ENCODE measurements around the gene ST6GALNAC4.
A peak's percentile ranks its signal among the peaks of the same experiment; 100 is the strongest.

Gene ST6GALNAC4

GRCh38 chr9:127947841-127948710, 31.2 kb upstream of the ST6GALNAC4 start:
- no peak for DNase-seq (ENCODE audit: low read depth in 2 of 2)

DNA sequence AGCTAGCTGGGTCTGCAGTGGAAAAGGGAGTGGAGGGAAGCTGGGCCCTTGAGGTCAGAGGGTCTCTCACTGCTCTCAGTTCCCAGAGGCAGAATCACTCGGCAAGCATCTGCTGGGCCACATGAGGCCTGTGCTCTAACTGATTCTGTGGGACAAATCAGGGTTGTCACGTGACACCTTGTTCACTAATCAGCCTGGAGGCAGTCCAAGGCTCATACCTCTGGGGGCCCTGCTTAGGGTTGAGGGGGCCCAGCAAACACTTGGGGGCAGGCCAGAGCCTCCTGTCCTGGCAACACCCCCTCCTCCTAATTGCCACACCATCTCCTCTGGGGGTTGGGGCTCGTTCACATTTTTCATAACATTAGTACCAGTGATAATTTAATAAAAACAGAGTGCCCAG, 29.9 kb upstream of the ST6GALNAC4 start:
- no peak for DNase-seq (ENCODE audit: low read depth in 2 of 2)

DNA sequence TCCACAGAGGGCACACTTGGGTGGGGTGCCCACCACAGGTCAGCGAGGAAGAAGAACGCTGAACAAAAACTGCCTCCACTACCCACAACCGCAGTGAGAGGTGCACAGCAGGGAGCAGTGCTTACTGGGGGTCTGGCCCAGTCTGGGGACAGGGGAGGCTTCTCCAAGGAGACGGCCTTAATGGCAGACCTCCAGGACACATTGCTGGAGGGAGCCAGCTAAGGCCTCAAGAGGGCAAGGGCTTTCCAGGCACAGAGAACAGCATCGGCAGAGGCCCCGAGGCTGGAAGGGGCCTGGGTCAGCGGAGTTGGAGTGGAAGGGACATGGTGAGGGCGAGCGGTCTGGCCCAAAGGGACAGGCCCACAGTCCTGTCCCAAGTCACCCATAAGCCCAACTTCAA, 29.1 kb upstream of the ST6GALNAC4 start:
- no peak for DNase-seq (ENCODE audit: low read depth in 2 of 2)

DNA sequence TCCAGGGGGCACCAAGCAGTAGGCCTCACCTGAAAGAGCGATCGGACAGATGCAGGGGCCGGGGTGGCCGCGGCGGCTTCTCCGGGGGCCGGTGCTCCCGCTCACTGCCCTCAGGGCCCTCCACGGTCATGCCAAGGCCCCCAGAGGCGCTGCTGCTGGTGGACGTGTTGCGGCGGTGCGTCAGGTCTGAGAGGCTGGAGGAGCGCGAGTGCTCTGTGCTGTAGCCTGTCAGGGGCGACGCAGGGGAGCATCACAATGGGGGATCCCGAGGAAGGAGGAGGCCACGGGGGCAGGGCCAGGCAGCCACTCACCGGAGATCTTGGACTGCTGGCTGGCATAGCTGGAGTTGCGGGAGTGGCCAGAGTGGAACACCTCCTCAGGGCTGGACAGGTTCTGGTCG, 28.5 kb upstream of the ST6GALNAC4 start:
- no peak for DNase-seq (ENCODE audit: low read depth in 2 of 2)

- no peak for DNase-seq (ENCODE audit: low read depth in 2 of 2)
These were observed 27.9 kb upstream of the ST6GALNAC4 start for GRCh38 chr9:127944586-127945218.

DNA sequence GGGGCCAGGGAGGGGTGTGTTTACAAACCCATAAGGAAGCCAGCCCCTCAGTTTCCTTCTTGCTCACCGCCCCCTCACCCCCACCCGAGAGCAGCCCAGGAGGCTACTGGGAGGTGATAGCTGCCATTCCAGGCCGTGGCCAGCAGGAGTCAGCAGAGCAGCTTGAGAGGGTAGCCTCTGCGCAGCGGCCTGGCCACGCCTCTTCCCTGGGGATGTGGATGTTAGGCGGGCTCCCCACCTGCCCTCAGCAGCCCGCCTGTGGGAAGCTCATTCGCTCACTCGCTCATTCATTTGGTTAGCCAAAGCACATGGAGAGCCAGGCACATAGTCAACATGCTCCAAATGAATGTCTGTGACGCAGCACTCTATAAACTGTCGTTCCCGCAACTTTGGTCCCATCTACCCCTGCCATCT, 26.9 kb upstream of the ST6GALNAC4 start:
- peak; percentile 73 to 78 for DNase-seq (ENCODE audit: low read depth in 2 of 2)

DNA sequence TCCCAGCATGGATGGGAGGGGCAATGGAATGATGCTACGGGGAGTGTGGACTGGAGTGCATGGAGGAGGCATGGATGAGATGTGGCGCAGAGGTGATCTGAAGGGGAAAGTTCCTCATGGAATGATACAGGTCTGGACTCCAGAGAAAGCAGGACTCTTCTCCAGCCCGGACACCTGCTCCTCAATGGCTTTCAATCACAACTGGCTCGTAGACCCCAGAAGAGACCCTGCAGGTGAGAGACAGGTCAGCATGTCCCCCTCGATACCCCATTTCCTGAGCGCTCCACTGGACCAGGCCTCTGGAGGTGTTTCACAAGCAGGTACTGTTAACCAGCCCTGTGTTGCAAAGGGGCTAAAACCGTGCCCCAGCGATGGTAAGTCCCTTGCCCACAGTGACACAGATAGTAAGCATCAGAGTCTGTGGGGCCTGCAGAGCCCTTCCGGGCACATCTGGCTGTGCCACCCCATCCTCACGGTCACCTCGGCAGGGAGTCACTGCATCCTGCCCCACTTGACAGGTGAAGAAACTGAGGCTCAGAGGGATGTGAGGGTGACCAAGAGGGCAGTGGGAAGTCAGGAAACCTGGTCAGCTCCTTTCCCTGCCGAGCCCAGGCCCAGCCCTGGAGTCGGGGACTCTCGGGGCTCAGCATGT, 26.3 kb upstream of the ST6GALNAC4 start:
- no peak for DNase-seq (ENCODE audit: low read depth in 2 of 2)

DNA sequence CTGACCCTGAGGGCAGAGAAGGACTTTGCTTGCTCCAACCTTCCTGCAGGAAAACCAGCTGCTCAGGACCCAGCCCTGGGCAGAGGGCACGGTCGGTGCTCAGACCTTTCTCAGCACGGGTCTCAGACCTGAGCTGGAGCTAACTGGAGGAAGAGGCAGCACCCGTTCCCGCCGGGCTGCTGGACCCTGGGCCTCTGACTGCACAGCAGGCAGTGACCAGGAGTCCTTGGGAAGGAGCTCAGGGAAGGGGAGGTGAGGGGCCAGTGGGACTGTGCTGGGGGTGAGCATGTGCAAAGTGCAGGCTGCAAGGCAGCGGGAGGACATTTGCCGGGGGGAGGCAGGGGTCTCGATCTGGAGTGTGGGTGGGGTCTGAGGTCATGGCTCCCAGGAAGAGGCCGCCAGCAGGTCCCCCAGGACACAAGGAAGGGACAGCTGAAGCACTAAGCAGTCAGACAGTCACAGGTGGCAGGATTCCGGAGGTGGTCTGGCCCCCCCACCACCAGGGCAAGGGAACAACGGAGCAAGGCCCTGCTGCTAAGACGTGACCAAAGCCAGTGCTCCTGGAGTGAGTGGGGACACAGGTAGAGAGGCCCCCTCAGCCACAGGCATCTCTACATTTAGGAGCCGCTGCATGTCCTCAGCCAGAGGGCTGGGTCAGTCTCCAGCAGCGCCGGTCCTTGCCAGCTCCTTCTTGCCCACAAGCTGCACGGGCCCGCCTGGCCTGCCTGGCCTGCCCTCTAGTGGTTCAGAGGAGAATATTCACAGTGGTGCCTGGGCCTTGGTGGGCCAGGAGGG, 25.6 kb upstream of the ST6GALNAC4 start:
- no peak for DNase-seq (ENCODE audit: low read depth in 2 of 2)

DNA sequence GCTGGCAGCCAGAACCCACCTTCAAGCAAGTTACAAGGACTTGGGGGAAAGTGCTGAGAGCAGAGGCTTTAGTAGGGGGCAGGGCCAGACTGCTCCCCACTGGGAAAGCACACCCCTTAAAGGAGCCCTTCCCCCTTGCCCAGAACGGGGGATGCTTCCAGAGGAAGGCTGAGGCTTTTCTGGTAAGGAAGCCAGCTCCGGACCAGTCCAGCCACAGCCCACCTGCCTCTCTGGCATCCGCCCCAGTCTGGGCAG, 25.0 kb upstream of the ST6GALNAC4 start:
- no peak for DNase-seq (ENCODE audit: low read depth in 2 of 2)

GRCh38 chr9:127941062-127941960, 24.5 kb upstream of the ST6GALNAC4 start:
- DNase-seq (ENCODE audit: low read depth in 2 of 2): no peak

- no peak for DNase-seq (ENCODE audit: low read depth in 2 of 2)
These were observed 23.8 kb upstream of the ST6GALNAC4 start for GRCh38 chr9:127940593-127940992.

GRCh38 chr9:127938298-127938690, 21.5 kb upstream of the ST6GALNAC4 start:
- no peak for DNase-seq (ENCODE audit: low read depth in 2 of 2)

DNA sequence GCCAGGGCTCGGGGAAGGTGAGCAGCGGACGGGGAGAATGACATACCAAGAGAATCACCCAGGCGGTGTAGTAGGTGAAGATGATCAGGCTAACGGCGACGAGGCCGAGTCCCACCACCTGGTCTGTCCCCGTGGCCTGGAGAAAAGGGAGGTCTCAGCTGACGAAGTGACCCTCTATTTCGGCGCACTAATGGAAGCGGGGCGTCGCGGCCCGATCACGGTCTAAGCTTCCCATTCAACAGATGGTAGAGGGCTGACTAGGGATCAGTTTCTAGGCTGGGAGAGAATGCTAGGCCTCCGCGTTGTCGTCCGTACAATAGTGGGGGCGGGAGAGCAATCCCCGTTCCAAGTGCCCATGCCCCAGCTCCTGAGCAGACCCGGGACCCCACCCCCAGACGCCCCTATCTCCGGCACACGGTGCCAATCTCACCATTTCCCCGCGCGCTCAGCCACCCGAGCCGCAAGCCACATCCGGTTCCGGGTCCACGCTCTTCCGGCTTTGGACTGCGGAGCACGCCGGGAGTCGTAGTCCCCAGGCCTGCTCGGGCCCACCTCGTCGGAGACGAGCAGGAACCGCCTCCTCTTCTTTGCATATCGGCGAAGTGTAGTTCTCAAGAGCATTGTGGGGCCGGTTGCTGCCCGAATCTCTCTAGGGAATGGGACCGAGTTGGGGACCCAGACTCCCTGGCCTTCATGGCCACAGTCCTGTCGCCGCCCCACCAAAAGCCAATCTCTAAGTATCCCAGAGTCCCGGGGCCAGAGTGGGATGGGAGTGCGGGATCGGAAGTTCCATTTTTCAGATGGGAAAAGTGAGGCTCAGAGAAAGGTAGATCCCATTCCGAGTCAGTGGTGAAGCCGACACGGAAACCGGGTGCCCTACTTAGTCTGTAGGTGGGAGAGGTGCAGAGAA, 20.8 kb upstream of the ST6GALNAC4 start, which contains the start of gene DPM2:
Gene DPM2, minus strand, starts transcription at position 467 of the 910 bp plus-strand sequence. Its CDS starts 34 bp downstream, at position 433.
- DNase-seq (ENCODE audit: low read depth in 2 of 2): peak; percentile 76

GRCh38 chr9:127937056-127937387, 20.2 kb upstream of the ST6GALNAC4 start:
- DNase-seq (ENCODE audit: low read depth in 2 of 2): no peak

DNA sequence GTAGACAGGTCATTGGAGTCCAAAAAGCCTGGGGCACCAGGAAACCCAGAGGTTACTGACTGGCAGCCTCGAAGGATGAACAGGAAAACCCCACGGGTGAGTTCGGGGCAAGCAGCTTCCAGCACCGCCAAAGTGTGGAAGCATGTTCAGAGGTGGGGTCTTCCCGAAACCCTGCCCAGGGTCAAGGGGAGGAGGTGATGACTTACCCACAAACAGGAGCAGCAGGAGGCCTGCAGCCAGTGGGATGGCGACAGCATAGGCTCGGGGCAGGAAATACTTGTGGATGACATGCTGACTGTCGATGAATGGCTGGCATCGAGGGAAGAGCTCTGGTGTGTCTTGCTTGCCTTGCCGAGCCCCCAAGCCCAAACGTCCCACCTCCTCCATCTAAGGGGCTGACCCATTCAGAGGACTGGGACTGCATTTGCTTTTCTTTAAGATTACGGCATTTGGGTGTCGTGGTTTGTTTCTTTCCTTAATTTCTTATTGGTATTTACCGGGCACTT, 19.6 kb upstream of the ST6GALNAC4 start:
- no peak for DNase-seq (ENCODE audit: low read depth in 2 of 2)

DNA sequence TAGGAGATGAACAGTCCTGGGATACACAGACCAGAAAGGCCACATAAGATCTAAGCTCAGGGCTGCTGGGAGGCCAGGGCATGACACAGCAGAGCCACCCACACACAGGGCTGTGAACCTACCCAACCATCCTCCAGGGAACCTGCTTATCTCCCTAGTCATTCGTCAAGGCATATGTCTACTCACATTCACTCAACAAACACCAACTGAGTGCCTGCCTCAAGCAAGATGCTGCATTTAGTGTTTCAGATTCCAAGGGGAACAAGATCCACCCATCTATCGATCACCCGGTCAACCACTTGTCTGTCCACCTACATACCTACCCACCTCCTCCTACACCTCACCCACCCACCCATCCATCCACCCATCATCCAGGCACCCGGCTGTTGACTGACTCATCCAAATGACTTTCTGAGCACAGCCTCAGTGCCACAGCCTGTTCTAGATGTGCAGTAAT, 19.0 kb upstream of the ST6GALNAC4 start:
- DNase-seq (ENCODE audit: low read depth in 2 of 2): no peak

GRCh38 chr9:127934986-127935385, 18.1 kb upstream of the ST6GALNAC4 start:
- DNase-seq (ENCODE audit: low read depth in 2 of 2): no peak

DNA sequence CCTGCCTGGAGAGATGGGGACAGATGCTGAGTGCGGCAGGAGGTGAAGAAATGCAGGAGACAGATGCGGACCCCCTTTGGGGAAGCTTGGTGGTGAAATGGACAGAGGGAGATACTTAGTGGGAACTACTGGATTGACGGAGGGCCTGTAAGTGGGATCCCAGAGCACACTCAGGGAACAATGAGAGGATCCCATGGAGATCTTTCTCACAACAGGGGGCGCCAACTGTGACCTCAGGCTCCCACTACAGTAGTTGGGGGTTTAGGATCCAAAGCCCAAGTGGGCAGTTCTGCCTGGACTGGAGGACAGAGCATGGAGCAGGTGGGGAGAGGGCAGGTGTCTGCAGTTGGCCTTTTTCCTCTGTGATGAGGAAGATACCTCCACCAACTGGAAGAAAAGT, 17.4 kb upstream of the ST6GALNAC4 start:
- no peak for DNase-seq (ENCODE audit: low read depth in 2 of 2)

GRCh38 chr9:127931092-127931881, 14.4 kb upstream of the ST6GALNAC4 start:
- no peak for DNase-seq (ENCODE audit: low read depth in 2 of 2)

All from stimulated activated CD4-positive, alpha-beta T cell treated with anti-CD3 and anti-CD28 coated beads, Interleukin-1b, Interleukin-23, amount 100 ng/mL, for 4 hours (primary cell).